Small intestine (tissue), 7 donors: ENCODE results near the gene BAZ1A. TPM values are rescaled to one million over a fixed set of nuclear protein-coding genes. Genes with fewer than 3 reads are reported as not detected.

Experiments
- DNase-seq, 2 donors: peaks; one replicate each; pipeline versions ENCODE4 v3.0.0 to v3.0.0-alpha.2; 2013
- FAIRE-seq: peaks from 2 replicates; lab custom pipeline; 2012; peaks lifted over from hg19 to GRCh38; lab: Jason Lieb, UNC
- H3K27ac ChIP-seq, 3 donors: one replicate each; pipeline ENCODE4 v1.5.1; 2013; ENCODE audit warnings: low read length in 2 of 3, mild to moderate bottlenecking in 2 of 3, control low read depth in 1 of 3, inconsistent platforms in 1 of 3, low read depth in 1 of 3, moderate library complexity in 1 of 3
- H3K27me3 ChIP-seq, 3 donors: one replicate each; pipeline ENCODE4 v1.6.1; 2013; ENCODE audit warnings: low read length in 3 of 3, inconsistent platforms in 1 of 3; ENCODE audit not compliant: control insufficient read depth in 3 of 3, insufficient read depth in 3 of 3
- H3K36me3 ChIP-seq, 3 donors: one replicate each; pipeline ENCODE4 v1.6.1; 2013; ENCODE audit warnings: low read length in 3 of 3, inconsistent platforms in 1 of 3, low read depth in 1 of 3, mild to moderate bottlenecking in 1 of 3, moderate library complexity in 1 of 3; ENCODE audit not compliant: control insufficient read depth in 3 of 3, insufficient read depth in 2 of 3
- H3K4me1 ChIP-seq, 3 donors: one replicate each; pipeline ENCODE4 v1.6.1; 2013; ENCODE audit warnings: low read length in 2 of 3, inconsistent platforms in 1 of 3, low read depth in 1 of 3, mild to moderate bottlenecking in 1 of 3, moderate library complexity in 1 of 3; ENCODE audit not compliant: control insufficient read depth in 3 of 3, insufficient read depth in 2 of 3
- H3K4me3 ChIP-seq, 3 donors: one replicate each; pipeline ENCODE4 v1.5.1; 2013; ENCODE audit warnings: low read length in 3 of 3, control low read depth in 1 of 3, inconsistent platforms in 1 of 3, low read depth in 1 of 3, mild to moderate bottlenecking in 1 of 3, moderate library complexity in 1 of 3
- H3K9me3 ChIP-seq, 2 donors: one replicate each; pipeline ENCODE4 v1.6.1; 2013; ENCODE audit warnings: low read depth in 1 of 2, low read length in 1 of 2; ENCODE audit not compliant: control insufficient read depth in 2 of 2, insufficient read depth in 1 of 2
- WGBS, 3 donors: extraction: QIAGEN DNeasy Blood & Tissue Kit; methylation state at CpG; one replicate each; pipeline ENCODE4 v1.1.7; 2013; 5-methylcytosine and 5-hydroxymethylcytosine counted together
- polyA plus RNA-seq, 4 donors: library from polyadenylated mRNA; stranded (reverse) in 3 of 4; unstranded in 1 of 4; fragments of 200-250 nt in 3 of 4; fragments of 120-200 nt in 1 of 4; gene quantifications; one replicate each; pipeline versions ENCODE4 v1.2.1 to v1.2.3, GENCODE V29; 2013
- donor health status: healthy with polysubstance abuse.
- donor health status: control.
- donor health status: control.
- donor health status: Bipolar disorder and iron deficiency.
- donor health status: healthy.

BAZ1A gene
- polyA plus RNA-seq, 4 donors, result 16.4 to 40.3 (median 25.4) TPM

- H3K27ac ChIP-seq, result no peak overlapping the region
- no peaks in the 10 kb centered on the region for H3K4me1 ChIP-seq
- no peak overlapping the region for H3K4me3 ChIP-seq
- 88 to 90% (median 88%) methylated on average over 1 of the region's 1 CpG for WGBS, 3 donors
- no peak for FAIRE-seq
- H3K9me3 ChIP-seq, result no peaks in the 10 kb centered on the region
- H3K27me3 ChIP-seq, result no peaks in the 10 kb centered on the region
- DNase-seq, result no peak
- H3K36me3 ChIP-seq, result peaks cover 0 to 26% (median 9%) of the 10 kb centered on the region in 3 donors
Observed at GRCh38 chr14:34792598-34792997, 82.6 kb downstream of the BAZ1A start.

GRCh38 chr14:34785223-34786006, 89.7 kb downstream of the BAZ1A start:
- no peak for DNase-seq
- no peak for FAIRE-seq
- H3K36me3 ChIP-seq, result peaks cover 0 to 18% (median 13%) of the 10 kb centered on the region in 3 donors
- H3K9me3 ChIP-seq, result no peaks in the 10 kb centered on the region
- H3K27me3 ChIP-seq, result no peaks in the 10 kb centered on the region
- no peaks in the 10 kb centered on the region for H3K4me1 ChIP-seq
- no peak overlapping the region for H3K4me3 ChIP-seq
- H3K27ac ChIP-seq, result no peak overlapping the region
- 70 to 79% (median 73%) methylated on average over 3 of the region's 3 CpGs for WGBS, 3 donors

- Histone ChIP-seq H3K4me3 (no peak overlapping the region), H3K27me3 (no peaks in the 10 kb centered on the region), H3K27ac (no peak overlapping the region), H3K4me1 (no peaks in the 10 kb centered on the region), H3K9me3 (no peaks in the 10 kb centered on the region), H3K36me3 (peaks cover 0 to 16% (median 14%) of the 10 kb centered on the region in 3 donors)
- no peak for DNase-seq
- WGBS, 3 donors, result 92 to 94% (median 92%) methylated on average over 2 of the region's 2 CpGs
- no peak for FAIRE-seq
Observed at GRCh38 chr14:34782031-34782430, 93.1 kb downstream of the BAZ1A start.

- peaks cover under 1 to 22% (median 14%) of the 10 kb centered on the region in 3 donors for H3K36me3 ChIP-seq
- DNase-seq (no peak), FAIRE-seq (no peak)
- no peaks in the 10 kb centered on the region for H3K27me3 ChIP-seq
- 88 to 96% (median 96%) methylated on average over 1 of the region's 1 CpG for WGBS, 3 donors
- H3K27ac ChIP-seq, result no peak overlapping the region
- H3K4me1 ChIP-seq, result no peaks in the 10 kb centered on the region
- H3K9me3 ChIP-seq, result no peaks in the 10 kb centered on the region
- no peak overlapping the region for H3K4me3 ChIP-seq
Observed at GRCh38 chr14:34781242-34781641, 93.9 kb downstream of the BAZ1A start.

GRCh38 chr14:34780646-34781045, 94.5 kb downstream of the BAZ1A start:
- no peak for FAIRE-seq
- H3K36me3 ChIP-seq, result peaks cover 5 to 25% (median 14%) of the 10 kb centered on the region in 3 donors
- no peak overlapping the region for H3K27ac ChIP-seq

GRCh38 chr14:34778744-34779143, 96.4 kb downstream of the BAZ1A start:
- Histone ChIP-seq H3K9me3 (no peaks in the 10 kb centered on the region), H3K27ac (no peak overlapping the region), H3K36me3 (peaks cover 7 to 23% (median 15%) of the 10 kb centered on the region in 3 donors), H3K27me3 (no peaks in the 10 kb centered on the region), H3K4me3 (no peak overlapping the region), H3K4me1 (no peaks in the 10 kb centered on the region)
- FAIRE-seq (no peak), DNase-seq (no peak)
- 97 to 99% (median 98%) methylated on average over 3 of the region's 3 CpGs for WGBS, 3 donors

More at GRCh38 chr14:34780646-34781045, 94.5 kb downstream of the BAZ1A start:
- H3K4me3 ChIP-seq, result no peak overlapping the region
- H3K4me1 ChIP-seq, result no peaks in the 10 kb centered on the region
- no peaks in the 10 kb centered on the region for H3K27me3 ChIP-seq
- no peaks in the 10 kb centered on the region for H3K9me3 ChIP-seq
- DNase-seq, result no peak

GRCh38 chr14:34776611-34777010, 98.5 kb downstream of the BAZ1A start:
- no peak overlapping the region for H3K4me3 ChIP-seq
- FAIRE-seq, result no peak
- H3K27me3 ChIP-seq, result no peaks in the 10 kb centered on the region
- H3K9me3 ChIP-seq, result no peaks in the 10 kb centered on the region
- 91 to 96% (median 92%) methylated on average over 1 of the region's 1 CpG for WGBS, 3 donors
- peaks cover 10 to 22% (median 18%) of the 10 kb centered on the region in 3 donors for H3K36me3 ChIP-seq
- H3K27ac ChIP-seq, result no peak overlapping the region
- DNase-seq, result no peak
- H3K4me1 ChIP-seq, result no peaks in the 10 kb centered on the region

- Histone ChIP-seq H3K9me3 (no peaks in the 10 kb centered on the region), H3K4me1 (no peaks in the 10 kb centered on the region), H3K36me3 (peaks cover 10 to 21% (median 16%) of the 10 kb centered on the region in 3 donors), H3K4me3 (no peak overlapping the region), H3K27me3 (no peaks in the 10 kb centered on the region), H3K27ac (no peak overlapping the region)
- WGBS, 3 donors, result 79 to 95% (median 84%) methylated on average over 4 of the region's 4 CpGs
- DNase-seq (no peak), FAIRE-seq (no peak)
Observed at GRCh38 chr14:34775922-34776321, 99.2 kb downstream of the BAZ1A start.
